Ovary (tissue), 9 donors: ENCODE results near the gene FYN. TPM values are rescaled to one million over a fixed set of nuclear protein-coding genes. Genes with fewer than 3 reads are reported as not detected.

Experiments
- DNase-seq, 5 donors: peaks; one replicate each; pipeline ENCODE4 v3.0.0-alpha.2; 2019 to 2020
- H3K27ac ChIP-seq, 2 donors: fragments of 200-600 bp; one replicate each; pipeline versions ENCODE4 v1.5.1 to v1.8.0; 2019 to 2022
- H3K27me3 ChIP-seq: fragments of 200-600 bp; one replicate; pipeline ENCODE4 v1.8.0; 2022
- H3K36me3 ChIP-seq: fragments of 200-600 bp; sonication (generic); one replicate; pipeline ENCODE4 v1.5.1; 2019
- H3K4me1 ChIP-seq: one replicate; pipeline ENCODE4 v1.8.1; 2013; ENCODE audit warnings: mild to moderate bottlenecking, moderate library complexity; ENCODE audit not compliant: insufficient read depth
- H3K4me3 ChIP-seq: fragments of 200-600 bp; sonication (generic); one replicate; pipeline ENCODE4 v1.5.1; 2017
- H3K9me3 ChIP-seq, 2 donors: fragments of 200-600 bp in 1 of 2; sonication (generic) in 1 of 2; one replicate each; pipeline versions ENCODE4 v1.5.1 to v1.8.1; 2013 to 2019; ENCODE audit warnings: mild to moderate bottlenecking in 1 of 2, moderate library complexity in 1 of 2
- EP300 ChIP-seq: sonication (generic); formaldehyde crosslinking; IDR thresholded peaks from one replicate; pipeline ENCODE4 v1.6.1; 2017; ENCODE audit warnings: antibody characterized with exemption
- POLR2A ChIP-seq: fragments of 450-650 bp; IDR thresholded peaks from one replicate; pipeline ENCODE4 v1.6.1; 2017; ENCODE audit warnings: antibody characterized with exemption, mild to moderate bottlenecking, moderate library complexity
- WGBS, 3 donors: extraction: QIAGEN DNeasy Blood & Tissue Kit in 1 of 3; methylation state at CpG; one replicate each; pipeline versions ENCODE4 v1.1.5 to v1.1.7; 2013 to 2017; 5-methylcytosine and 5-hydroxymethylcytosine counted together
- intact Hi-C, 4 donors: fragments of 100-400 bp; cut with DNase I; formaldehyde crosslinking; loops; one replicate each; pipeline versions ENCODE4 v1.11.0 to v1.15.1; 2022 to 2023
- polyA plus RNA-seq, 2 donors: library from polyadenylated mRNA; stranded (reverse); fragments of 200-250 nt in 1 of 2; fragments of 350-450 nt in 1 of 2; fragmentation: Illumina TruSeq in 1 of 2; extraction: RNeasy Lipid Tissue Mini Kit (QIAGEN cat#74804) in 1 of 2; gene quantifications; one replicate each; pipeline ENCODE4 v1.2.3, GENCODE V29; 2013 to 2014
- total RNA-seq, 7 donors: library from RNA; depleted of rRNA in 2 of 7; stranded (reverse); fragments of >200 nt in 2 of 7; fragmentation: NEBNext Ultra II Directional in 3 of 7; extraction: Animal tissue kit (Norgen Biotek cat#: 25700) in 3 of 7; gene quantifications; one replicate each; pipeline versions ENCODE4 v1.1.0 to v1.2.4, GENCODE V29; 2016 to 2023
- TF ChIP-seq, protein P1 (sequence below), 3 donors: fragments of 450-650 bp in 2 of 3; fragments of 200-600 bp in 1 of 3; IDR thresholded peaks; one replicate each; pipeline versions ENCODE4 v1.5.1 to v1.8.0; 2016 to 2022; ENCODE audit warnings: antibody characterized with exemption in 3 of 3, mild to moderate bottlenecking in 1 of 3
- donor health status: DM: no; HTN: no; CAD: no; lungs with moderate emphysema.
- donor health status: DM: no; HTN: no; CAD: no.
- donor health status: Bipolar disorder and iron deficiency.
- donor health status: DM: yes; HTN: yes; CAD: no.
- donor health status: DM: no; HTN: no; CAD: no.
- donor health status: DM: yes; HTN: yes; CAD: no.

The FYN gene
- total and polyA plus RNA-seq, 9 donors: 37.2 to 116 (median 72.7) TPM

DNA sequence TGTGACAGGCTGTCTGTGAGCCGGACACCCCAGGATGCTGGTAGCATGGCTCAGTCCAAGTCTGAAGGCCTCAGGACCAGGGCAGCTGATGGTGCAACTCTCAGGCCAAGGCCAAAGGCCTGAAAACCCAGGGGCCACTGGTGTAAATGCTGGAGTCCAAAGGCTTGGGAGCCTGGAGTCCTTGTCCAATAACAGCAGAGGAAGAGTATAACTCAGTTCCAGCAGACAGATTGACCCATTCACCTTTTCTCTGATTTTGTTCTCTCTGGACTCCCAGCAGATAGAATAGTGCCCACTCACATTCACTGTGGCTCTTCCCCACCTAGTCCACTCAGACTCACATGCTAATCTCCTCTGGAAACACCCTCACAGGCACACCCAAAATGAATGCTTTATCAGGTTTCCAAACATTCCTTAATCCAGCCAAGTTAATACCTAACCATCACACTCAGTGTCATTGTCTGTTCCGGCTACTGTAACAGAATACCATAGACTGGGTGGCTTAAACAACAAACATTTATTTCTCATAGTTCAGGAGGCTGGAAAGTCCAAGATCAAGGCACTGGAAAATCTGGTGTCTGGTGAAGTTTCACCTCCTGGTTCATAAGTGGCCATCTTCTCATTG lies 262.6 kb downstream of the FYN start:
- 97 to 100% (median 98%) methylated on average over 2 of the region's 2 CpGs for WGBS, 3 donors
- no peak for TF ChIP-seq EP300
- TF ChIP-seq, protein P1, sequence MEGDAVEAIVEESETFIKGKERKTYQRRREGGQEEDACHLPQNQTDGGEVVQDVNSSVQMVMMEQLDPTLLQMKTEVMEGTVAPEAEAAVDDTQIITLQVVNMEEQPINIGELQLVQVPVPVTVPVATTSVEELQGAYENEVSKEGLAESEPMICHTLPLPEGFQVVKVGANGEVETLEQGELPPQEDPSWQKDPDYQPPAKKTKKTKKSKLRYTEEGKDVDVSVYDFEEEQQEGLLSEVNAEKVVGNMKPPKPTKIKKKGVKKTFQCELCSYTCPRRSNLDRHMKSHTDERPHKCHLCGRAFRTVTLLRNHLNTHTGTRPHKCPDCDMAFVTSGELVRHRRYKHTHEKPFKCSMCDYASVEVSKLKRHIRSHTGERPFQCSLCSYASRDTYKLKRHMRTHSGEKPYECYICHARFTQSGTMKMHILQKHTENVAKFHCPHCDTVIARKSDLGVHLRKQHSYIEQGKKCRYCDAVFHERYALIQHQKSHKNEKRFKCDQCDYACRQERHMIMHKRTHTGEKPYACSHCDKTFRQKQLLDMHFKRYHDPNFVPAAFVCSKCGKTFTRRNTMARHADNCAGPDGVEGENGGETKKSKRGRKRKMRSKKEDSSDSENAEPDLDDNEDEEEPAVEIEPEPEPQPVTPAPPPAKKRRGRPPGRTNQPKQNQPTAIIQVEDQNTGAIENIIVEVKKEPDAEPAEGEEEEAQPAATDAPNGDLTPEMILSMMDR (IDR thresholded peaks at IDR 0.05): no peak
- no peak for TF ChIP-seq POLR2A
- no peak for DNase-seq
- Histone ChIP-seq H3K27me3 (no peaks in the 10 kb centered on the region), H3K4me3 (no peak overlapping the region), H3K36me3 (no peaks in the 10 kb centered on the region), H3K4me1 (no peaks in the 10 kb centered on the region), H3K27ac (no peak overlapping the region), H3K9me3 (no peaks in the 10 kb centered on the region)
- intact Hi-C loops: no loop called here

Other genes with a start within 250 kb of the FYN start
- 1 to 10 TPM in 2 of 7 donors, under 1 TPM in 1, not detected in 4; 0.25 to 2.2 (median 1.3) TPM for gene CCN6, start 180.7 kb upstream of the FYN start, total RNA-seq
- not detected for gene CCN6, start 180.7 kb upstream of the FYN start, polyA plus RNA-seq
- gene TUBE1, start 214.0 kb upstream of the FYN start, total RNA-seq: 10 to 100 TPM; 22.9 to 53.0 (median 26.0) TPM
- gene TUBE1, start 214.0 kb upstream of the FYN start, polyA plus RNA-seq: 10 to 100 TPM; 16.0 to 25.0 TPM
- 10 to 100 TPM; 23.4 to 37.3 (median 30.4) TPM for gene FAM229B, start 214.1 kb upstream of the FYN start, total RNA-seq
- gene FAM229B, start 214.1 kb upstream of the FYN start, polyA plus RNA-seq: 10 to 100 TPM; 26.3 to 58.2 TPM